ENCODE data around the gene RSPH9. TPM values are rescaled to one million over a fixed set of nuclear protein-coding genes. Genes with fewer than 3 reads are reported as not detected.

The RSPH9 gene
- total RNA-seq, 1 donor = 0.18 TPM

DNA sequence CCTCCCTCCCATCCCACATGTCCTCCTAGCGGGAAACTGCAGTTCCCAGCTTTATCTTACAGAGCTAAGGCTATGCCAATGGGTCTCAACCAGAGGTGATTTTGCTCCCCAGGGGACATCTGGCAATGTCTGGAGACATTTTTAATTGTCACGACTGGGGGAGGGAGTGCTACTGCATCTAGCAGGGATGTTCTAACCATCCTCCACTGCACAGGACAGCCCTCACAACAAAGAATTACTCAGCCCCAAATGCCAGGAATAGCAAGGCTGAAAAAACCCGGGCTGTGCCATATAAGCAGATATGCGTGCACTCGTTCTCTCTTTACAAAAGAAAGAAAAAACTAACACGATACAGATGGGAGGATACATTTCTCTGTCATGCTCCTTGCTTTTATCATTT is 34.2 kb downstream of the RSPH9 start:
- no peak overlapping the region for H3K4me3 ChIP-seq (ENCODE audit: low read depth, low read length)
- TF ChIP-seq, protein P1, sequence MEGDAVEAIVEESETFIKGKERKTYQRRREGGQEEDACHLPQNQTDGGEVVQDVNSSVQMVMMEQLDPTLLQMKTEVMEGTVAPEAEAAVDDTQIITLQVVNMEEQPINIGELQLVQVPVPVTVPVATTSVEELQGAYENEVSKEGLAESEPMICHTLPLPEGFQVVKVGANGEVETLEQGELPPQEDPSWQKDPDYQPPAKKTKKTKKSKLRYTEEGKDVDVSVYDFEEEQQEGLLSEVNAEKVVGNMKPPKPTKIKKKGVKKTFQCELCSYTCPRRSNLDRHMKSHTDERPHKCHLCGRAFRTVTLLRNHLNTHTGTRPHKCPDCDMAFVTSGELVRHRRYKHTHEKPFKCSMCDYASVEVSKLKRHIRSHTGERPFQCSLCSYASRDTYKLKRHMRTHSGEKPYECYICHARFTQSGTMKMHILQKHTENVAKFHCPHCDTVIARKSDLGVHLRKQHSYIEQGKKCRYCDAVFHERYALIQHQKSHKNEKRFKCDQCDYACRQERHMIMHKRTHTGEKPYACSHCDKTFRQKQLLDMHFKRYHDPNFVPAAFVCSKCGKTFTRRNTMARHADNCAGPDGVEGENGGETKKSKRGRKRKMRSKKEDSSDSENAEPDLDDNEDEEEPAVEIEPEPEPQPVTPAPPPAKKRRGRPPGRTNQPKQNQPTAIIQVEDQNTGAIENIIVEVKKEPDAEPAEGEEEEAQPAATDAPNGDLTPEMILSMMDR (IDR thresholded peaks at IDR 0.05; ENCODE audit: insufficient read depth, low read length) = no peak
- no peak for DNase-seq (ENCODE audit: low read depth)

DNA sequence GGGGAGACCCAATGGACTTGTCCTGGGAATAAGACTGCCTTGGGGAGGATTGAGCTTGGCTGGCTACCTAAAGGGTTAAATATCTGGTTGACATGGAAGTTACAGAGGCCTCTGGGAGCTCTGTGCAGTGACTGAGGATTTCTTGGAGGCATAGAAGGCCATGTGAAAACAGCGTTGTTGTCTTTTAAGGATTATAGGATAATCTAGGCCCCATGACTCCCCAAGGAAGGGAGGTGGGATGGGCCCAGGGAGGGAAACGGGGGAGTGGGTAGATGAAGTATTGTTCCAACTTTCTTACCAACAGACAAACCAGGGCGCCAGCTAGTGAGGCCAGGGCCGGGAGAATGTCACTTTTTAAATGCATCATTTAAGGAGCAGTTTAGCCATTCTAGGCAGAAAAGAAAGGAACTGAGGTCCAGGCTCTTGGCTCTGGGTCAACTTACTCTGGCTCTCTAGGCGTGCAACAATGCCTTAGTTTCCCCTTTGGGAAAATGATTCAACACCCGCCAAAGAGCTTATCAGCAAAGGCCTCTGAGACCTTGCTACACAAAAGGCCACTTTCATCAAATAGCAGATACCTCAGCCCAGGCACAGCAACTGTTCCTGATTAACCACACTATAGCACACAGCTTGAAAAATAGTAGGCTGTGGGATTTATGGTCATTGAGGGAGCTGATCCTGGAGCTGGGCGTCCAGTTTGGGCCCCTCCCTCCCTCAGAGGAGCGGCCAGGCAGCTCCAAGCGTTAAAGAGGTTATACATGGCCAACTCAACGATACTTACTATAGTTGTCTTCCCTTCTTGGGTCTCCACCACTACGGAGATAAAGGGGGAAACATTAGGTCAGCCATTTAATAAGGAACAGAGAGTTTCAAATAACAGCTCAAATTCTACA is 35.7 kb downstream of the RSPH9 start:
- TF ChIP-seq, protein P1 (IDR thresholded peaks at IDR 0.05; ENCODE audit: insufficient read depth, low read length) = no peak
- no peak for DNase-seq (ENCODE audit: low read depth)

DNA sequence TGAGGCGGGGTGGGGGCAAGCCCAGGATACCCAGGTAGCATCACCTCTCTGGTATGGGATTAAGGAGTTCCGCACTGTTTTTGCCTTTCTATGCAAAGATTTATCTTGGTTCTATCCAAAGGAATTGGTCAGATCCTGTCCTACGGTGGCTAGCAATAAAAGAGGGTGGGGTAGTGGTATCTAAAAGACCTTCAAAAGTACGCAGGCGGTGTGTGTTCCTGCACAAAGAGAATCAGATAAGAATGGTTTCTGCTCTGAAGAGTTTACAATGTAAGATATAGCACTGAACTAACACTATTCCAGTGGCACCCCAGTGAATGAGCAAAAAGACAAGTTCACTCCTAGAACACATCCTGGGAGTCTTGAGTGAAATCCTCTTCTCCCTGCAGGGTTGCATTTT is 36.5 kb downstream of the RSPH9 start:
- TF ChIP-seq, protein P1 (IDR thresholded peaks at IDR 0.05; ENCODE audit: insufficient read depth, low read length) = no peak
- H3K4me3 ChIP-seq (ENCODE audit: low read depth, low read length) = no peak overlapping the region
- DNase-seq (ENCODE audit: low read depth) = no peak

More for the DNA sequence above, 35.7 kb downstream of the RSPH9 start:
- H3K4me3 ChIP-seq (ENCODE audit: low read depth, low read length) = no peak overlapping the region

DNA sequence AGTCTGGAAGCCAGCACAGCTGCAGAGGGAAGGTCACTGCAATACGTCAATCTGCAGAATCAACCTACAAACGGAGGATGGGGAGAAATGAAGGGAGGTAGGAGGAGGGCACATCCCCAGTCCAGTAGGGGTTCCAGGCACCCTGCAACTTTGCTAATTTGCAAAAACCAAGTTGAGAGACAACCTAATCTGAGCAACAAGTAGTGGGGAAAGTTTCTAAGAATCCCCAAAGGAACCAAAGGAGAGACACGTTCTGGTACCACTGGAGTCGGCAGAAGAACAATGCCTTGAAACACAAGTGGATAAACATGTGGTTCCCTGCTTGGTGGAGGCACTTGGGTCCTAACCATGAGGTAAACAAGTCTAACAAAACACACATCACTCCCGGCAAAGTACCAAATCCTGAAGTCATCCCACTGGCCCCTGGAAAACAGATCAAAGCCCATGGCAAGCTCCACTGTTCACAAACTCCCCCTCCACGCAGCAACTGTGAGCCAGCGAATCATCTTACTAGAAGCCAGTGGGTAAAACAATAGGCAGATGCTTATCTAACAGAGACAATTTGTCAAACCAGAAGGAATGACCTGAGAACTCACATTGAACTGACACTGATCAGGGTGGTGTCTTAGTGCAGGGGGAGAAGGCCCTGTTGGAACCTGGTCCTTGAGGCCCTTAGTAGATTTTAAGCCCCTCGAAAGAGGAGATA is 38.0 kb downstream of the RSPH9 start:
- no peak overlapping the region for H3K4me3 ChIP-seq (ENCODE audit: low read depth, low read length)
- peak; percentile 22 for DNase-seq (ENCODE audit: low read depth)
- TF ChIP-seq, protein P1 (IDR thresholded peaks at IDR 0.05; ENCODE audit: insufficient read depth, low read length) = no peak

DNA sequence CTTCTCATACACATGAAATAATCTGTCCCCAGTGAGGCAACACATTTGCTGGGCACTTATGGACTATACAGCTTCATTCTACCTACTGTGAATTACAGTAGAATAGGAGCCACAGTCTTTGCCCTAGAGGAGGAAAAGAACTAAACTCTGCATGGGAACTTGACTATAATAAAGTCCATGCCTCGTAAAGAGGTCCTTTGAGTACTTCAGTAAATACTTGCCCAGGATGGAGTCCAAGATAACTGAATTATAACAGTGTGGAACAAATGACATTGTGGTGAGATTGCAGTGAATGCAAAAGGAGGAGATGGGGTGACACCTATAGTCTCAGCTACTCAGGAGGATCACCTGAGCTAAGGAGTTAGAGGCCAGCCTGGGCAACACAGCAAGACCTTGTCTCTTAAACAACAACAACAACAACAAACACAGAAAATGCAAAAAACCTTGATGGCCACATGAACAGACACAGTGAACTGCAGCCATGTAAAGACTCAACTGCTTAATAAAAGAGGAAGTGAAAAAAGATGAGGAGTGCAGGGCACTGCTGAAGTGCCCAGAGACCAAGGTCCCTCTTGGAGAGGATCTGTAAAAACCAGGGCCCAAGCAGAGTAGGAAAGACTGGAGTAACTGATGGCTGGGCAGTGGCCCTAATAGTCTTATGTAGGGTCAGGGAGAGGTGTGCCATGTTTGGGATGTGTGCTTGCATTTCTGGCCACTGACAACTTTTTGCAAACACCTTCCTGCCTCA is 39.0 kb downstream of the RSPH9 start:
- TF ChIP-seq, protein P1 (IDR thresholded peaks at IDR 0.05; ENCODE audit: insufficient read depth, low read length) = no peak
- no peak overlapping the region for H3K4me3 ChIP-seq (ENCODE audit: low read depth, low read length)
- DNase-seq (ENCODE audit: low read depth) = no peak

DNA sequence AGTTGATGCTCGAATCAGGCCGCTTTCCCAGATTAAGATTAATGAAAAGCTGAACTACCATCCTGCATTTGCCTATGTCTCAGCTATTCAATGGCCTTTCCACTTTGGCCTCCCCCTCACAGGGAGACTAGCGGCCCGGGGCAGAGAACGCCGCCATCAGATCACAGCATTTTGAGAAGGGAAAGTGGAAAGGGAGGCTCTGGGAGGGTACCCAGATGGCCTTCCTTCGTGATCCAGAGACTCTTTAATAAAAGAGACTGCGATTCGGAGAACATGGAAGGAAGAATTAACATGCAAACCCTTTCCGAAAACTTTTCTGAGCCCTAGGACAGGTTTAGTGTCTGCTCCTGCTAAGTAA is 42.2 kb downstream of the RSPH9 start:
- no peak for DNase-seq (ENCODE audit: low read depth)
- H3K4me3 ChIP-seq (ENCODE audit: low read depth, low read length) = peak overlapping the region; percentile 78
- TF ChIP-seq, protein P1 (IDR thresholded peaks at IDR 0.05; ENCODE audit: insufficient read depth, low read length) = no peak

Data from fibroblast of the aortic adventitia (primary cell).